Activated naive CD4-positive, alpha-beta T cell treated with anti-CD3 and anti-CD28 coated beads, Interleukin-2, amount 10 ng/mL, durations not matched to agents 7 days and 5 days (primary cell): ENCODE measurements around the gene SMARCAL1.

Experiments used
- CTCF ChIA-PET: fragments of 350-600 bp; sonication (Branson Sonifier 250); formaldehyde crosslinking; loops from one replicate; lab custom pipeline; 2021; ENCODE audit warnings: antibody characterized with exemption; lab: Charles Lee
- DNase-seq: peaks from one replicate; pipeline ENCODE4 v3.0.0-alpha.2; 2020
- H3K27ac Mint-ChIP-seq: one replicate; pipeline ENCODE4 v1.8.0; 2021; ENCODE audit warnings: mild to moderate bottlenecking, moderate library complexity, mixed read lengths
- H3K27me3 Mint-ChIP-seq: one replicate; pipeline ENCODE4 v1.8.0; 2021; ENCODE audit warnings: mild to moderate bottlenecking, mixed read lengths
- H3K36me3 Mint-ChIP-seq: one replicate; pipeline ENCODE4 v1.8.0; 2021; ENCODE audit warnings: mixed read lengths
- H3K4me1 Mint-ChIP-seq: one replicate; pipeline ENCODE4 v1.8.0; 2021; ENCODE audit warnings: mixed read lengths
- H3K4me3 Mint-ChIP-seq: one replicate; pipeline ENCODE4 v1.8.0; 2021; ENCODE audit warnings: mild to moderate bottlenecking, moderate library complexity, mixed read lengths
- H3K9me3 Mint-ChIP-seq: one replicate; pipeline ENCODE4 v1.8.0; 2021; ENCODE audit warnings: mixed read lengths

SMARCAL1 gene

GRCh38 chr2:216412022-216412999, at the start of gene SMARCAL1:
Gene SMARCAL1, plus strand, starts transcription at chr2:216412484. Its CDS starts 2,221 bp downstream, at chr2:216414705.
- CTCF ChIA-PET = interaction anchor here (1.8 to 1.9 kb wide), 2 partner anchors 8 to 303 kb away, joined by 5 to 7 read pairs; partner anchors contain the start of gene XRCC5

GRCh38 chr2:216362730-216363129, 49.6 kb upstream of the SMARCAL1 start:
- H3K4me3 Mint-ChIP-seq = no peak overlapping the region
- no peaks in the 10 kb centered on the region for H3K9me3 Mint-ChIP-seq
- H3K27me3 Mint-ChIP-seq = peaks cover 39% of the 10 kb centered on the region

More at GRCh38 chr2:216412022-216412999, at the start of gene SMARCAL1:
- Mint-ChIP-seq H3K4me3 (peak within 1 kb of the TSS; percentile 96), H3K27me3 (peaks cover 12% of the 10 kb centered on the region), H3K27ac (peak within 1 kb of the TSS; percentile 93), H3K4me1 (peaks cover 28% of the 10 kb centered on the region), H3K36me3 (peaks cover 16% of the 10 kb centered on the region), H3K9me3 (no peaks in the 10 kb centered on the region)
- DNase-seq = peak; percentile 100

GRCh38 chr2:216363221-216363620, 49.1 kb upstream of the SMARCAL1 start:
- H3K36me3 Mint-ChIP-seq = no peaks in the 10 kb centered on the region
- H3K27me3 Mint-ChIP-seq = peaks cover 44% of the 10 kb centered on the region
- H3K27ac Mint-ChIP-seq = no peak overlapping the region
- DNase-seq = no peak
- H3K9me3 Mint-ChIP-seq = no peaks in the 10 kb centered on the region
- H3K4me1 Mint-ChIP-seq = no peaks in the 10 kb centered on the region
- CTCF ChIA-PET = no interaction called here
- no peak overlapping the region for H3K4me3 Mint-ChIP-seq

More at GRCh38 chr2:216362730-216363129, 49.6 kb upstream of the SMARCAL1 start:
- Mint-ChIP-seq H3K36me3 (no peaks in the 10 kb centered on the region), H3K4me1 (no peaks in the 10 kb centered on the region), H3K27ac (no peak overlapping the region)
- CTCF ChIA-PET = no interaction called here
- no peak for DNase-seq

DNA sequence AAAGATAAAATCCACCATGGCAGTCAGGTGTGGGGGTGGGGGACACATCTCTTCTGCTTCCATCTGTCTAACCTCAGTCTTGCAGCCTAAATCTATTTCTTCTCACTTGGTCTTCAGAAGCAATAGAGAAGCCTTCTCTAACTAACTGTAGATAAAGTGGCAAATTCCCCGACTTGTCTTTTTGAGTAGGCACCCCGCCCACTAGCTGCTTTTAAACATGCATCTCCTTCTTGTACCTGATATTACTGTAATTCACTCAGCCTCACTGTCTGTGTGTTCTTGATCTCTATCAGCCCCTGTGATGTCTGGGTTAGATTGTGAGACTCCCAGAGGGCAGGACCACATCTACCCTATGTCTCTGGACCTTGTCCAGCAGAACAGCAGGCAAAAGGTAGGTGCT, 46.8 kb upstream of the SMARCAL1 start:
- Mint-ChIP-seq H3K4me3 (no peak overlapping the region), H3K36me3 (no peaks in the 10 kb centered on the region), H3K9me3 (no peaks in the 10 kb centered on the region), H3K27me3 (peaks cover 55% of the 10 kb centered on the region), H3K4me1 (no peaks in the 10 kb centered on the region), H3K27ac (no peak overlapping the region)
- CTCF ChIA-PET = no interaction called here
- no peak for DNase-seq

DNA sequence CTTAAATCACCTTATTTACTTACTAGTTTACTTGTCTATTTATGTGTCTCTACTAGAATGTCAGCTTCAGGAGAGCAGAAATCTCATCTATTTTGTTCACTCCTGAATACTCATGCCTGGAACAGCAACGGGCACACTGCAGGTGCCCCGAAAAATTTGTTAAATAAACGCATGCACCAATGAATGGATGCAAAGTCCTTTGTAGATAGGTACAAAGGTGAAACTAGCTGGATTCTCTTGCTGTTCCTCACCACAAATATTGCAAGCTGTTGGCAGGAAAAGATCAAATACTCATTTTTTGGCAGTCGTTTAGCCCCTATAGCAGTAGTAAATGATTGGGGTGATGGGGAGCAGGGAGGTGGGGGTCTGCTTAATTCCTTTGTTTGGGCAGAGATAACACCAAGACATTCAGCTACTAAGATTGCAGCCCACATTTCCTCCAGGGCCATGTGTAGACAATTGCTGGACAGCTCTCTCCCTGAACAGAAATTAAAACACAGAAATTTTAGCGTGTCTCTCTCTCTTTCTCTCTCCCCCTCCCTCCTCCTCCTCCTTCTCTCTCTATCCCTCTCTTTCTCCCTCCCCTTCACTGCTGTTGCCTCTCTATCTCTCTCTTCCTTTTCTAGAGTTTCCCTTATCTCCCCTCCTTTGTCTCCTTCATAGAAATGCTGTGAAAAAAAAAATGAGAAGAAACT, 45.4 kb upstream of the SMARCAL1 start:
- Mint-ChIP-seq H3K27ac (no peak overlapping the region), H3K9me3 (no peaks in the 10 kb centered on the region), H3K4me3 (no peak overlapping the region), H3K4me1 (peaks cover 7% of the 10 kb centered on the region), H3K27me3 (peaks cover 68% of the 10 kb centered on the region), H3K36me3 (no peaks in the 10 kb centered on the region)
- no peak for DNase-seq
- CTCF ChIA-PET = interaction anchor here (1.4 to 1.7 kb wide), 2 partner anchors 9 to 37 kb away, joined by 4 to 8 read pairs; no protein-coding TSS in a partner anchor

DNA sequence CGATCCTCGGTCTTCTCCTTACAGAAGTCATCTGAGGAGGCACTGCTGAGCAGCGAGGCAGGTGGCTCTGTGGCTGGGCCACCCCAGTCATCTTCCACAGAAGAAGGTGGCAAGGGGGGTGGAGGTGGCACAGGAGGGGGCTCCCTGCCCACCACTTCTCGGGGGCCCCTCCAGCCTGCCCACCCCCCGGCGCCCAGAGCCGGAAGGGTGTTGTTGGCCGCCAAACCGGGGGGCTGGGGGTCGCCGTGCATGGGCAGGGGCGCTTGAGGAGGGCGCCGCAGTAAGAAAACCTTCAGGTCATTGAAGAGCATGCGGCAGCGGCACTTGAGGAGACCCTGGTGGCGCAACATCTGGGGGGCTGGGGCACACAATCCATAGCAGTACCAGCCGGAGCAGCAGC, 42.5 kb upstream of the SMARCAL1 start:
- Mint-ChIP-seq H3K4me3 (no peak overlapping the region), H3K4me1 (peaks cover 14% of the 10 kb centered on the region), H3K9me3 (no peaks in the 10 kb centered on the region), H3K27ac (no peak overlapping the region), H3K36me3 (no peaks in the 10 kb centered on the region), H3K27me3 (peaks cover 84% of the 10 kb centered on the region)
- CTCF ChIA-PET = no interaction called here
- DNase-seq = no peak

GRCh38 chr2:216370961-216371712, 41.1 kb upstream of the SMARCAL1 start:
- H3K36me3 Mint-ChIP-seq = no peaks in the 10 kb centered on the region
- H3K4me3 Mint-ChIP-seq = no peak overlapping the region
- peaks cover 14% of the 10 kb centered on the region for H3K4me1 Mint-ChIP-seq
- H3K9me3 Mint-ChIP-seq = no peaks in the 10 kb centered on the region
- no peak for DNase-seq
- no peak overlapping the region for H3K27ac Mint-ChIP-seq
- peaks cover 80% of the 10 kb centered on the region for H3K27me3 Mint-ChIP-seq
- CTCF ChIA-PET = no interaction called here

- Mint-ChIP-seq H3K27me3 (peaks cover 75% of the 10 kb centered on the region), H3K4me3 (no peak within 1 kb of the TSS), H3K9me3 (no peaks in the 10 kb centered on the region), H3K36me3 (no peaks in the 10 kb centered on the region), H3K27ac (peak within 1 kb of the TSS; percentile 62), H3K4me1 (peaks cover 14% of the 10 kb centered on the region)
- CTCF ChIA-PET = no interaction called here
- DNase-seq = peak; percentile 76
These were observed 40.3 kb upstream of the SMARCAL1 start, which contains the start of gene MARCHF4 for GRCh38 chr2:216371721-216372702. Gene MARCHF4, minus strand, starts transcription at chr2:216372483. Its CDS starts 2,223 bp downstream, at chr2:216370260.

DNA sequence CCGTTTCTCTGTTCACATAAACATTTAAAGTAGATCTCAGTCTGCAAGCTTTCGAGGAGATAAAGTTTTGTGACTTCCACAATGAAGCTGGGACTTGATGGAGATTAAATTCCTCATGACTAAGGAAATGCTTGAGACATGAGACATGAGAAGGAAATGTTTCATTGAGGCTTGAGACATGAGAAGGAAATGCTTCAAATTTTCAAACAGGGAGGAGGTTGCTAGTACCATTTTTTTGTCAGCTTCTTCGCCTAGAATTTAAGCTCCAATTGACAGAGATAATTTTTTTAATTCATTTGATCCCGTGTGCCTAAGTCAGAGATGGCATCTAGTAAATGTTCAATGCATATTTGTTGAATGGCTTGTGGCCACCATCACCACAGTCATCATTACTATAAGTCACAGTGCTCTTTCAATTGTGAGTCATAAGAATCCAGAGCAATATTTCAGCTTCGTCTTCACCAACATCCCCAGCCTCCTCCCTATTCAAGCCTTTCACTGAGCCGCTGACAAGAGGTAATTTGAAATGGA, 39.5 kb upstream of the SMARCAL1 start:
- no peaks in the 10 kb centered on the region for H3K36me3 Mint-ChIP-seq
- no peak overlapping the region for H3K4me3 Mint-ChIP-seq
- no peaks in the 10 kb centered on the region for H3K9me3 Mint-ChIP-seq
- H3K4me1 Mint-ChIP-seq = peaks cover 14% of the 10 kb centered on the region
- no peak overlapping the region for H3K27ac Mint-ChIP-seq
- peaks cover 70% of the 10 kb centered on the region for H3K27me3 Mint-ChIP-seq
- no peak for DNase-seq
- CTCF ChIA-PET = interaction anchor here (0.8 kb wide), 1 partner anchor 32 kb away, joined by 3 read pairs; no protein-coding TSS in a partner anchor

GRCh38 chr2:216373896-216374295, 38.4 kb upstream of the SMARCAL1 start:
- Mint-ChIP-seq H3K36me3 (no peaks in the 10 kb centered on the region), H3K4me1 (peaks cover 14% of the 10 kb centered on the region), H3K27me3 (peaks cover 59% of the 10 kb centered on the region), H3K9me3 (no peaks in the 10 kb centered on the region), H3K27ac (no peak overlapping the region), H3K4me3 (no peak overlapping the region)
- DNase-seq = no peak
- CTCF ChIA-PET = no interaction called here

GRCh38 chr2:216375286-216375685, 37.0 kb upstream of the SMARCAL1 start:
- H3K4me1 Mint-ChIP-seq = peaks cover 14% of the 10 kb centered on the region
- CTCF ChIA-PET = no interaction called here

DNA sequence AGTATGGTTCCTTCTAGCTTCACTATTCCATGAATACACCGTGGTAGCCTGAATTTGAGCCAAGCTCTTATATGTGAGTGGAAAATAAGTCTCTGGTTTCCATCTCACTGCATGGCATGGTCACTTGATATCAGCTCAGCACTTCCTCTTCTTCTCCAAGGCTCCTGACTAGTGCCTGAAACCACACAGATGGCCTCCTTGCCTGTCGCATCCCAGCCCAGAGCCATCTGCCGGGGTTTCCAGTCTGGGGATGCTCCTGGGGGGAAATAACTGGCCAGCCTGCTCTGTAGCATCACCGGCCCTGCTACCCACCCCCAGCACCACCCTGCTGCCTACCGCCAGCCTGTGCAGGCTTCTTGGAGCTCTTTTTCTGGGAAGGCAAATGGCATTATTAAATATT, 32.3 kb upstream of the SMARCAL1 start:
- peaks cover 2% of the 10 kb centered on the region for H3K9me3 Mint-ChIP-seq
- no peaks in the 10 kb centered on the region for H3K4me1 Mint-ChIP-seq
- H3K4me3 Mint-ChIP-seq = no peak overlapping the region
- H3K27me3 Mint-ChIP-seq = peaks cover 4% of the 10 kb centered on the region
- CTCF ChIA-PET = no interaction called here
- no peak for DNase-seq
- H3K27ac Mint-ChIP-seq = no peak overlapping the region
- no peaks in the 10 kb centered on the region for H3K36me3 Mint-ChIP-seq

More at GRCh38 chr2:216375286-216375685, 37.0 kb upstream of the SMARCAL1 start:
- no peaks in the 10 kb centered on the region for H3K36me3 Mint-ChIP-seq
- no peak overlapping the region for H3K27ac Mint-ChIP-seq
- H3K27me3 Mint-ChIP-seq = peaks cover 45% of the 10 kb centered on the region
- H3K9me3 Mint-ChIP-seq = no peaks in the 10 kb centered on the region
- no peak for DNase-seq
- H3K4me3 Mint-ChIP-seq = no peak overlapping the region
